ENCODE measurements around the gene SRRM3.
A peak's percentile ranks its signal among the peaks of the same experiment; 100 is the strongest.
"Not testable (repeated sequence)": the region's sequence is repeated elsewhere in the genome, so short reads cannot be mapped to it uniquely, and the experiment has no call there.

SRRM3 gene

GRCh38 chr7:76303202-76304147 is 101.8 kb downstream of the SRRM3 start:
- peak; percentile 76 for DNase-seq (ENCODE audit: low read depth)

GRCh38 chr7:76304888-76305375 is 103.2 kb downstream of the SRRM3 start:
- peak overlapping the region; percentile 97 for H3K4me3 ChIP-seq (ENCODE audit: low read depth, low read length)
- no peak for DNase-seq (ENCODE audit: low read depth)

More at GRCh38 chr7:76303202-76304147, 101.8 kb downstream of the SRRM3 start:
- peak overlapping the region; percentile 97 for H3K4me3 ChIP-seq (ENCODE audit: low read depth, low read length)

GRCh38 chr7:76308874-76309273 is 107.2 kb downstream of the SRRM3 start:
- not testable (repeated sequence) for H3K4me3 ChIP-seq (ENCODE audit: low read depth, low read length); DNase-seq (ENCODE audit: low read depth)

- not testable (repeated sequence) for DNase-seq (ENCODE audit: low read depth); H3K4me3 ChIP-seq (ENCODE audit: low read depth, low read length)
These were observed 107.8 kb downstream of the SRRM3 start for GRCh38 chr7:76309341-76310101.

- no peak for DNase-seq (ENCODE audit: low read depth)
- no peak overlapping the region for H3K4me3 ChIP-seq (ENCODE audit: low read depth, low read length)
These were observed 108.6 kb downstream of the SRRM3 start for GRCh38 chr7:76310102-76310957.

- H3K4me3 ChIP-seq (ENCODE audit: low read depth, low read length); DNase-seq (ENCODE audit: low read depth): not testable (repeated sequence)
These were observed 110.1 kb downstream of the SRRM3 start for GRCh38 chr7:76311838-76312237.

GRCh38 chr7:76314042-76314721 is 112.5 kb downstream of the SRRM3 start:
- H3K4me3 ChIP-seq (ENCODE audit: low read depth, low read length), result no peak overlapping the region
- DNase-seq (ENCODE audit: low read depth), result peak; percentile 66

- not testable (repeated sequence) for DNase-seq (ENCODE audit: low read depth); H3K4me3 ChIP-seq (ENCODE audit: low read depth, low read length)
These were observed 113.0 kb downstream of the SRRM3 start for GRCh38 chr7:76314740-76315139.

GRCh38 chr7:76315364-76315763 is 113.7 kb downstream of the SRRM3 start:
- no peak overlapping the region for H3K4me3 ChIP-seq (ENCODE audit: low read depth, low read length)
- DNase-seq (ENCODE audit: low read depth), result no peak

GRCh38 chr7:76316984-76317781 is 115.5 kb downstream of the SRRM3 start:
- H3K4me3 ChIP-seq (ENCODE audit: low read depth, low read length), result peak overlapping the region; percentile 85
- DNase-seq (ENCODE audit: low read depth), result no peak

- H3K4me3 ChIP-seq (ENCODE audit: low read depth, low read length), result peak overlapping the region; percentile 85
- peak; percentile 89 for DNase-seq (ENCODE audit: low read depth)
These were observed 116.2 kb downstream of the SRRM3 start for GRCh38 chr7:76317782-76318487.

GRCh38 chr7:76318488-76319353 is 117.0 kb downstream of the SRRM3 start:
- peak; percentile 77 for DNase-seq (ENCODE audit: low read depth)
- peak overlapping the region; percentile 85 for H3K4me3 ChIP-seq (ENCODE audit: low read depth, low read length)

- H3K4me3 ChIP-seq (ENCODE audit: low read depth, low read length), result no peak overlapping the region
- no peak for DNase-seq (ENCODE audit: low read depth)
These were observed 123.4 kb downstream of the SRRM3 start for GRCh38 chr7:76325092-76325491.

GRCh38 chr7:76325811-76326210 is 124.1 kb downstream of the SRRM3 start:
- no peak overlapping the region for H3K4me3 ChIP-seq (ENCODE audit: low read depth, low read length)
- no peak for DNase-seq (ENCODE audit: low read depth)

- no peak for DNase-seq (ENCODE audit: low read depth)
- no peak overlapping the region for H3K4me3 ChIP-seq (ENCODE audit: low read depth, low read length)
These were observed 125.0 kb downstream of the SRRM3 start for GRCh38 chr7:76326646-76327233.

GRCh38 chr7:76327610-76328009 is 125.9 kb downstream of the SRRM3 start:
- DNase-seq (ENCODE audit: low read depth), result no peak

More at GRCh38 chr7:76327610-76328009, 125.9 kb downstream of the SRRM3 start:
- no peak overlapping the region for H3K4me3 ChIP-seq (ENCODE audit: low read depth, low read length)
